ENCODE data around the gene PPRC1. TPM values are rescaled to one million over a fixed set of nuclear protein-coding genes. Genes with fewer than 3 reads are reported as not detected.

Gene PPRC1
- total RNA-seq, 1 donor from 2014 or later = 32.7 TPM

GRCh38 chr10:102196893-102197292 is 64.1 kb downstream of the PPRC1 start:
- Histone ChIP-seq H3K36me3 (no peaks in the 10 kb centered on the region), H3K27ac (no peak overlapping the region), H3K4me3 (no peak overlapping the region), H3K9me3 (no peaks in the 10 kb centered on the region), H3K27me3 (ENCODE audit: low read depth) (peaks cover 3% of the 10 kb centered on the region), H3K4me1 (no peaks in the 10 kb centered on the region)
- TF ChIP-seq CTCF (IDR thresholded peaks at IDR 0.05) = no peak
- intact Hi-C loops (cut with DNase I) = no loop called here
- no peak for DNase-seq
- no peak for ATAC-seq

- DNase-seq = no peak
- Histone ChIP-seq H3K27ac (no peak overlapping the region), H3K27me3 (ENCODE audit: low read depth) (peaks cover 3% of the 10 kb centered on the region), H3K4me3 (no peak overlapping the region), H3K9me3 (no peaks in the 10 kb centered on the region), H3K36me3 (no peaks in the 10 kb centered on the region), H3K4me1 (no peaks in the 10 kb centered on the region)
- intact Hi-C loops (cut with DNase I) = no loop called here
- ATAC-seq = no peak
- no peak for TF ChIP-seq CTCF (IDR thresholded peaks at IDR 0.05)
Measured at GRCh38 chr10:102198027-102198426, 65.2 kb downstream of the PPRC1 start.

Other genes with a start within 250 kb of the PPRC1 start
- gene ARMH3, start 76.9 kb upstream of the PPRC1 start, total RNA-seq = 38.6 TPM
- gene HPS6, start 67.7 kb upstream of the PPRC1 start, total RNA-seq = 21.8 TPM
- gene LDB1, start 12.7 kb upstream of the PPRC1 start, total RNA-seq = 58.0 TPM
- gene NOLC1, start 19.3 kb downstream of the PPRC1 start, total RNA-seq = 31.0 TPM
- 0.92 TPM for gene ELOVL3, start 93.3 kb downstream of the PPRC1 start, total RNA-seq
- gene PITX3, start 108.5 kb downstream of the PPRC1 start, total RNA-seq = not detected
- 40.3 TPM for gene GBF1, start 112.5 kb downstream of the PPRC1 start, total RNA-seq